ENCODE results near the gene DBF4. TPM values are rescaled to one million over a fixed set of nuclear protein-coding genes. Genes with fewer than 3 reads are reported as not detected.

The DBF4 gene
- total and polyA plus RNA-seq, 2 of the 13 experiments (the other 11 are each of a cell fraction or from before 2014, with no cell fraction given) = 5.0 to 64.4 TPM

- TF ChIP-seq ZBTB14 (CRISPR knock-in tag; IDR thresholded peaks at IDR 0.05) (no peak), ZNF777 (CRISPR knock-in tag; IDR thresholded peaks at IDR 0.05) (peak; percentile 71), ZNF343 (CRISPR knock-in tag; IDR thresholded peaks at IDR 0.05) (no peak), RXRB (CRISPR knock-in tag; IDR thresholded peaks at IDR 0.05; ENCODE audit: borderline replicate concordance) (no peak), NAIF1 (CRISPR knock-in tag; IDR thresholded peaks at IDR 0.05; ENCODE audit: borderline replicate concordance) (peak; percentile 39; the same call in 1 of the 2 replicates), ZNF33B (CRISPR knock-in tag; IDR thresholded peaks at IDR 0.05) (peak; percentile 67; the same call in 1 of the 2 replicates), ZFP62 (CRISPR knock-in tag; IDR thresholded peaks at IDR 0.05) (0 out of 2 replicates have a peak, but pooled peaks have one; percentile 20), ZFP36L1 (CRISPR knock-in tag; IDR thresholded peaks at IDR 0.05) (peak; percentile 58; the same call in 1 of the 2 replicates), MAFK (conservative IDR thresholded peaks at IDR 0.05 in 1 of 2, IDR thresholded peaks at IDR 0.05 in 1 of 2; ENCODE audit: low read length in 2 of 2) (no peak), ZNF362 (CRISPR knock-in tag; IDR thresholded peaks at IDR 0.05; ENCODE audit: borderline replicate concordance) (no peak), SALL2 (CRISPR knock-in tag; IDR thresholded peaks at IDR 0.05) (peak; percentile 74), ZNF678 (CRISPR knock-in tag; IDR thresholded peaks at IDR 0.05) (no peak), ZNF333 (CRISPR knock-in tag; IDR thresholded peaks at IDR 0.05; ENCODE audit: borderline replicate concordance) (peak; percentile 30; the same call in 1 of the 2 replicates), ZNF552 (CRISPR knock-in tag; IDR thresholded peaks at IDR 0.05; ENCODE audit: borderline replicate concordance) (peak; percentile 30; the same call in 1 of the 2 replicates), ZNF574 (CRISPR knock-in tag; IDR thresholded peaks at IDR 0.05) (peak; percentile 82), NFATC3 (CRISPR knock-in tag; IDR thresholded peaks at IDR 0.05) (no peak; the same call in 1 of the 2 replicates), EHMT2 (IDR thresholded peaks at IDR 0.05; ENCODE audit: borderline replicate concordance, low read depth, low read length) (no peak), SRY (CRISPR knock-in tag; IDR thresholded peaks at IDR 0.05) (peak; percentile 55), RFX3 (CRISPR knock-in tag; IDR thresholded peaks at IDR 0.05) (no peak), NCOR1 (IDR thresholded peaks at IDR 0.05; ENCODE audit: borderline replicate concordance, low read length) (no peak), FIP1L1 (IDR thresholded peaks at IDR 0.05; ENCODE audit: borderline replicate concordance, insufficient read depth, low read depth, low read length) (no peak), SMAD1 (CRISPR knock-in tag; IDR thresholded peaks at IDR 0.05; ENCODE audit: borderline replicate concordance, low read depth) (0 out of 2 replicates have a peak, but pooled peaks have one; percentile 21), TCF7L2 (IDR thresholded peaks at IDR 0.05; ENCODE audit: low read depth, low read length) (no peak), TBX3 (IDR thresholded peaks at IDR 0.05; ENCODE audit: borderline replicate concordance) (0 out of 2 replicates have a peak, but pooled peaks have one; percentile 35), ZSCAN21 (CRISPR knock-in tag; IDR thresholded peaks at IDR 0.05; ENCODE audit: borderline replicate concordance) (peak; percentile 84; the same call in 1 of the 2 replicates)
Measured at GRCh38 chr7:87876040-87876868, at the start of gene DBF4, which contains the start of gene SLC25A40 (continued).
